NCI-H748 treated with DMSO at 0.1 percent for 48 hours (cell line): ENCODE data around the gene PPP1R2B.
A peak's percentile ranks its signal among the peaks of the same experiment; 100 is the strongest.
"Not testable (repeated sequence)": the region's sequence is repeated elsewhere in the genome, so short reads cannot be mapped to it uniquely, and the experiment has no call there.

ENCODE experiments used
- DNase-seq: peaks from one replicate; lab custom pipeline; 2025; lab: John Stamatoyannopoulos, UW

Gene PPP1R2B

GRCh38 chr5:156850206-156850751, at the start of gene PPP1R2B:
Gene PPP1R2B (plus strand): TSS chr5:156850295. CDS start chr5:156850563, 268 bp downstream.
- no peak for DNase-seq

GRCh38 chr5:156800929-156801328, 49.2 kb upstream of the PPP1R2B start:
- DNase-seq = no peak

GRCh38 chr5:156802501-156802900, 47.6 kb upstream of the PPP1R2B start:
- DNase-seq = no peak

- no peak for DNase-seq
These were observed 46.7 kb upstream of the PPP1R2B start for GRCh38 chr5:156803404-156803803.

GRCh38 chr5:156812959-156813358, 37.1 kb upstream of the PPP1R2B start:
- no peak for DNase-seq

GRCh38 chr5:156815988-156816599, 34.0 kb upstream of the PPP1R2B start:
- DNase-seq = no peak

- no peak for DNase-seq
These were observed 30.6 kb upstream of the PPP1R2B start for GRCh38 chr5:156819537-156819936.

- DNase-seq = no peak
These were observed 30.0 kb upstream of the PPP1R2B start for GRCh38 chr5:156819967-156820581.

- no peak for DNase-seq
These were observed 25.9 kb upstream of the PPP1R2B start for GRCh38 chr5:156824241-156824640.

- peak; percentile 36 for DNase-seq
These were observed 25.3 kb upstream of the PPP1R2B start for GRCh38 chr5:156824800-156825199.

- DNase-seq = no peak
These were observed 24.4 kb upstream of the PPP1R2B start for GRCh38 chr5:156825688-156826087.

GRCh38 chr5:156826150-156826549, 23.9 kb upstream of the PPP1R2B start:
- no peak for DNase-seq

- no peak for DNase-seq
These were observed 15.2 kb upstream of the PPP1R2B start for GRCh38 chr5:156834916-156835315.

GRCh38 chr5:156835905-156836304, 14.2 kb upstream of the PPP1R2B start:
- no peak for DNase-seq

- no peak for DNase-seq
These were observed 13.2 kb upstream of the PPP1R2B start for GRCh38 chr5:156836846-156837245.

- DNase-seq = no peak
These were observed 11.1 kb upstream of the PPP1R2B start for GRCh38 chr5:156838961-156839360.

GRCh38 chr5:156841737-156842136, 8.4 kb upstream of the PPP1R2B start:
- DNase-seq = no peak

GRCh38 chr5:156846914-156847313, 3.2 kb upstream of the PPP1R2B start:
- no peak for DNase-seq

GRCh38 chr5:156848447-156848846, 1.6 kb upstream of the PPP1R2B start:
- not testable (repeated sequence) for DNase-seq

- no peak for DNase-seq
These were observed 1.8 kb downstream of the PPP1R2B start for GRCh38 chr5:156851880-156852279.

GRCh38 chr5:156853055-156853454, 3.0 kb downstream of the PPP1R2B start:
- not testable (repeated sequence) for DNase-seq

- no peak for DNase-seq
These were observed 15.3 kb downstream of the PPP1R2B start for GRCh38 chr5:156865427-156865826.

- DNase-seq = no peak
These were observed 20.4 kb downstream of the PPP1R2B start for GRCh38 chr5:156870498-156870839.

- DNase-seq = no peak
These were observed 21.1 kb downstream of the PPP1R2B start for GRCh38 chr5:156871212-156871611.
